GM23248 (cell line): ENCODE data around the gene APC. TPM values are rescaled to one million over a fixed set of nuclear protein-coding genes. Genes with fewer than 3 reads are reported as not detected.

Experiments used
- DNase-seq: peaks from one replicate; pipeline ENCODE4 v3.0.0-alpha.2; 2015
- H2AFZ ChIP-seq: fragments of 200-600 bp; sonication (generic); 2 replicates; pipeline ENCODE4 v1.6.1; 2016; ENCODE audit warnings: antibody characterized with exemption
- H3F3A ChIP-seq: fragments of 200-600 bp; sonication (generic); 2 replicates; pipeline ENCODE4 v1.6.1; 2016; ENCODE audit warnings: mild to moderate bottlenecking, antibody characterized with exemption, mixed run types; ENCODE audit not compliant: insufficient read depth
- H3K27ac ChIP-seq: fragments of 200-600 bp; sonication (generic); 2 replicates; pipeline ENCODE4 v1.5.1; 2016; ENCODE audit warnings: mild to moderate bottlenecking
- H3K27me3 ChIP-seq: fragments of 200-600 bp; sonication (generic); replicated peaks from 2 replicates; pipeline ENCODE4 v1.6.1; 2016; ENCODE audit warnings: mild to moderate bottlenecking; ENCODE audit not compliant: insufficient read depth
- H3K36me3 ChIP-seq: fragments of 200-600 bp; sonication (generic); 2 replicates; pipeline ENCODE4 v1.6.1; 2016; ENCODE audit warnings: low read depth, mild to moderate bottlenecking
- H3K4me1 ChIP-seq: fragments of 200-600 bp; sonication (generic); 2 replicates; pipeline ENCODE4 v1.6.1; 2016; ENCODE audit warnings: mild to moderate bottlenecking; ENCODE audit not compliant: insufficient read depth
- H3K4me2 ChIP-seq: fragments of 200-600 bp; sonication (generic); one replicate; pipeline ENCODE4 v1.6.1; 2016; ENCODE audit warnings: mild to moderate bottlenecking; ENCODE audit not compliant: unreplicated experiment
- H3K4me3 ChIP-seq: fragments of 200-600 bp; sonication (generic); 2 replicates; pipeline ENCODE4 v1.5.1; 2016; ENCODE audit warnings: mild to moderate bottlenecking
- H3K79me2 ChIP-seq: fragments of 200-600 bp; sonication (generic); 2 replicates; pipeline ENCODE4 v1.6.1; 2016; ENCODE audit warnings: mild to moderate bottlenecking; ENCODE audit not compliant: insufficient read depth
- H3K9ac ChIP-seq: fragments of 200-600 bp; sonication (generic); 2 replicates; pipeline ENCODE4 v1.6.1; 2016; ENCODE audit warnings: mild to moderate bottlenecking
- H3K9me2 ChIP-seq: fragments of 200-600 bp; sonication (generic); 2 replicates; pipeline ENCODE4 v1.6.1; 2016; ENCODE audit warnings: mixed run types, mild to moderate bottlenecking, moderate library complexity; ENCODE audit not compliant: insufficient read depth
- H3K9me3 ChIP-seq: fragments of 200-600 bp; sonication (generic); one replicate; pipeline ENCODE4 v1.6.1; 2017; ENCODE audit warnings: low read depth
- H4K20me1 ChIP-seq: fragments of 200-600 bp; sonication (generic); 2 replicates; pipeline ENCODE4 v1.6.0; 2016; ENCODE audit not compliant: insufficient read depth
- EZH2 ChIP-seq: fragments of 200-600 bp; sonication (generic); IDR thresholded peaks from 2 replicates; pipeline ENCODE4 v1.6.1; 2018; ENCODE audit warnings: antibody characterized with exemption, mild to moderate bottlenecking; ENCODE audit not compliant: insufficient read depth, poor library complexity, severe bottlenecking
- EZH2phosphoT487 ChIP-seq: fragments of 200-600 bp; sonication (generic); IDR thresholded peaks from 2 replicates; pipeline ENCODE4 v1.6.1; 2018; ENCODE audit warnings: antibody characterized with exemption, moderate library complexity, mild to moderate bottlenecking, low read depth; ENCODE audit not compliant: insufficient read depth
- WGBS, 2 experiments: methylation state at CpG; one replicate each; pipeline ENCODE4 v1.1.6; 2015 to 2017; ENCODE audit warnings: low lambda C conversion rate in 2 of 2, low coverage in 1 of 2; ENCODE audit errors: missing lambda C conversion rate in 2 of 2; 5-methylcytosine and 5-hydroxymethylcytosine counted together
- in situ Hi-C: fragments of 300-500 bp; cut with MboI; formaldehyde crosslinking; loops from 2 replicates; pipeline ENCODE4 v1.15.0; 2020
- polyA plus RNA-seq: library from polyadenylated mRNA; unstranded; fragments of >200 nt; fragmentation: Nextera tagmentation; extraction: Ambion mirVana; gene quantifications from 2 replicates; pipeline ENCODE4 v1.2.1, GENCODE V29; 2016
- total RNA-seq: library from RNA; depleted of rRNA; stranded (reverse); fragments of >200 nt; shearing (Covaris generic); gene quantifications from 2 replicates; pipeline ENCODE4 v1.2.3, GENCODE V29; 2014

Gene APC
- total and polyA plus RNA-seq, 2 experiments from 2014 or later = 18.1 to 34.2 TPM

- peaks cover 6% of the 10 kb centered on the region; the same call in 1 of the 2 replicates for H4K20me1 ChIP-seq
- no peak overlapping the region for H3K27ac ChIP-seq
- WGBS, 2 experiments = 95 to 98% methylated on average over 2 of the region's 2 CpGs
- H3K79me2 ChIP-seq = peaks cover 100% of the 10 kb centered on the region
- no peak overlapping the region for H3K4me2 ChIP-seq
- H2AFZ ChIP-seq = no peak overlapping the region
- no peaks in the 10 kb centered on the region for H3K9me2 ChIP-seq
- in situ Hi-C loops = no loop called here
- no peak overlapping the region for H3K9ac ChIP-seq
- no peak for DNase-seq
- H3K36me3 ChIP-seq = no peaks in the 10 kb centered on the region
- no peaks in the 10 kb centered on the region for H3K9me3 ChIP-seq
- H3K27me3 ChIP-seq = no peaks in the 10 kb centered on the region
- no peak for TF ChIP-seq EZH2phosphoT487
- no peak for TF ChIP-seq EZH2
- no peaks in the 10 kb centered on the region for H3K4me1 ChIP-seq
- no peak overlapping the region for H3K4me3 ChIP-seq
- no peaks in the 10 kb centered on the region for H3F3A ChIP-seq
These were observed 19.3 kb upstream of the APC start for GRCh38 chr5:112718344-112718743.

DNA sequence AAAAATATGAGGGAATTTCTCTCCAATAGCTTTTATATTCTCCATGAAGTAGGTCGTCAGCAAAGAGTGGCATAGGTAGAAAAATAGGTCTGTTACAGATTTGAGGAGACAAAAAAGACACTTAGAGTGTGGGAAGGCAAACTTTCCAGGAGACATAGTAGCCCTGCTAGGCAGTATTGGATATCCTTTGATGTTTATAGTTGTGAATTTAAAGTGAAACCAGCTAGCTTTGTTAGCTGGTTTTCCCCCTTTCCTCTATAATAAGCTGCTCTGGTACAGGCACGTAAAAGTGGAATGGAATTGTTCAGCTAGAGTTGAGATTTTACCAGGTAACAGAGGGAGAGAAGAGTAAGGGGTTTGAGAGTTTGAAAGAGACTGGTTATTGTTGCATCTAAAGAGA lies 17.1 kb upstream of the APC start:
- Histone ChIP-seq H3K27ac (no peak overlapping the region), H3K4me3 (no peak overlapping the region), H3K9me2 (no peaks in the 10 kb centered on the region), H3K4me1 (no peaks in the 10 kb centered on the region), H4K20me1 (peaks cover 6% of the 10 kb centered on the region; the same call in 1 of the 2 replicates), H3K9me3 (no peaks in the 10 kb centered on the region), H3K4me2 (no peak overlapping the region), H2AFZ (no peak overlapping the region), H3K36me3 (no peaks in the 10 kb centered on the region), H3F3A (no peaks in the 10 kb centered on the region), H3K27me3 (no peaks in the 10 kb centered on the region), H3K79me2 (peaks cover 95% of the 10 kb centered on the region), H3K9ac (no peak overlapping the region)
- TF ChIP-seq EZH2phosphoT487 = no peak
- no peak for TF ChIP-seq EZH2
- in situ Hi-C loops = no loop called here
- WGBS, 2 experiments = 91 to 94% methylated on average over 2 of the region's 2 CpGs
- DNase-seq = no peak

DNA sequence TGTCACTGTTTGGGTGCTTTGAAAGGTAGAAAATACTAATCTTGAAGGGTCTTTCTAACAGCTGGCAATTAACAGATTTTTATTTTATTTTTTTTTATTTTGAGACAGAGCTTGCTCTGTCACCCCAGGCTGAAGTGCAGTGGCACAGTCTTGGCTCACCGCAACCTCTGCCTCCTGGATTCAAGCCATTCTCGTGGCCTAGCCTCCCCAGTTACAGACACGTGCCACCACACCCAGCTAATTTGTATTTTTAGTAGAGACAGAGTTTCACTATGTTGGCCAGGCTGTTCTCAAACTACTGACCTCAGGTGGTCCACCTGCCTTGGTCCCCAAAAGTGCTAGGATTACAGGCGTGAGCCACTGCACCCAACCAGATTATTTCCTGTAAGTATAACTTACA lies 12.8 kb upstream of the APC start:
- H3K36me3 ChIP-seq = no peaks in the 10 kb centered on the region
- no peak for TF ChIP-seq EZH2
- no peak for TF ChIP-seq EZH2phosphoT487
- DNase-seq = no peak
- no peak overlapping the region for H3K27ac ChIP-seq
- no peak overlapping the region for H3K9ac ChIP-seq
- H3K4me3 ChIP-seq = no peak overlapping the region
- H3F3A ChIP-seq = no peaks in the 10 kb centered on the region
- H3K9me3 ChIP-seq = no peaks in the 10 kb centered on the region
- H3K9me2 ChIP-seq = no peaks in the 10 kb centered on the region
- peaks cover 6% of the 10 kb centered on the region; the same call in 1 of the 2 replicates for H4K20me1 ChIP-seq
- H3K4me2 ChIP-seq = no peak overlapping the region
- peaks cover 91% of the 10 kb centered on the region for H3K79me2 ChIP-seq
- WGBS, 2 experiments = 85 to 93% methylated on average over 4 of the region's 4 CpGs
- no peak overlapping the region for H2AFZ ChIP-seq
- H3K4me1 ChIP-seq = no peaks in the 10 kb centered on the region
- H3K27me3 ChIP-seq = no peaks in the 10 kb centered on the region
- in situ Hi-C loops = no loop called here

DNA sequence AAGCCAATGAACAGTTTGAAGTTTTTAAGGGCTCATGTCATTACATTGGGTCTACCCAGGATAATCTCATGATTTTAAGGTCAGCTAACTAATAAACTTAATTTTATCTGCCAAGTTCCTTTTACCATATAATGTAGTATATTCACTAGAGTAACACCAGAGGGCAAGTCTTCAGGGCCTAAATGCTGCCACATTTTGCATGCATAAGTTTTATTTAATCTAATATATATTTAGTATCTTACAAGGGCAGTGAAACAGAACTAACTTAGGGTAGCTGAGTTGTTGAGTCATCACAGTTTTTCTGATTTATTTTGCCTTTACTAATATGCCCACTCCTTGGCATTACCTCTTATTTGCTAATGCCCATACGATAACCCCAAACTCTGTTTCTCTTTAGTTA lies 8.1 kb upstream of the APC start:
- in situ Hi-C loops = no loop called here

GRCh38 chr5:112732131-112732530 lies 5.6 kb upstream of the APC start:
- DNase-seq = no peak
- no peak overlapping the region for H3K4me2 ChIP-seq
- no peaks in the 10 kb centered on the region for H3K9me2 ChIP-seq
- no peaks in the 10 kb centered on the region for H3K27me3 ChIP-seq
- H3K4me1 ChIP-seq = peaks cover 31% of the 10 kb centered on the region
- H4K20me1 ChIP-seq = no peaks in the 10 kb centered on the region
- peaks cover 16% of the 10 kb centered on the region for H3F3A ChIP-seq
- no peak overlapping the region for H3K4me3 ChIP-seq
- H3K9me3 ChIP-seq = no peaks in the 10 kb centered on the region
- no peak overlapping the region for H3K27ac ChIP-seq
- in situ Hi-C loops = no loop called here
- H3K79me2 ChIP-seq = peaks cover 73% of the 10 kb centered on the region
- no peaks in the 10 kb centered on the region for H3K36me3 ChIP-seq
- 95 to 96% methylated on average over 5 of the region's 5 CpGs for WGBS, 2 experiments
- TF ChIP-seq EZH2phosphoT487 (no peak), EZH2 (no peak)
- no peak overlapping the region for H3K9ac ChIP-seq
- H2AFZ ChIP-seq = no peak overlapping the region

More for the DNA sequence above, 8.1 kb upstream of the APC start:
- H3K79me2 ChIP-seq = peaks cover 78% of the 10 kb centered on the region
- H3K9ac ChIP-seq = no peak overlapping the region
- no peak overlapping the region for H2AFZ ChIP-seq
- H3K4me2 ChIP-seq = no peak overlapping the region
- H3K4me3 ChIP-seq = no peak overlapping the region
- no peaks in the 10 kb centered on the region for H3K36me3 ChIP-seq
- H3K9me3 ChIP-seq = no peaks in the 10 kb centered on the region
- H3K27ac ChIP-seq = no peak overlapping the region
- no peak for DNase-seq
- no peaks in the 10 kb centered on the region for H3K27me3 ChIP-seq
- H3K9me2 ChIP-seq = no peaks in the 10 kb centered on the region
- H3F3A ChIP-seq = no peaks in the 10 kb centered on the region
- peaks cover 8% of the 10 kb centered on the region for H3K4me1 ChIP-seq
- no peak for TF ChIP-seq EZH2phosphoT487
- no peak for TF ChIP-seq EZH2
- H4K20me1 ChIP-seq = no peaks in the 10 kb centered on the region
- 97 to 100% methylated on average over 1 of the region's 1 CpG for WGBS, 2 experiments
